IMR-90 (cell line): ENCODE data around the gene SLCO6A1.

Experiments used
- BHLHE40 ChIP-seq: fragments of 150-350 bp; IDR thresholded peaks from 2 replicates; pipeline ENCODE4 v1.6.1; 2016; ENCODE audit warnings: mild to moderate bottlenecking, low read depth, low read length
- CTCF ChIP-seq: conservative IDR thresholded peaks from 2 replicates; pipeline ENCODE4 v1.5.1; 2012; ENCODE audit warnings: mild to moderate bottlenecking, low read depth, low read length, improper control_type of control experiment
- POLR2A ChIP-seq: IDR thresholded peaks from 2 replicates; pipeline ENCODE4 v1.6.1; 2012; ENCODE audit warnings: mild to moderate bottlenecking, low read depth, low read length
- SMC3 ChIP-seq: fragments of 150-350 bp; IDR thresholded peaks from 2 replicates; pipeline ENCODE4 v1.6.1; 2016; ENCODE audit warnings: low read depth, mild to moderate bottlenecking, antibody characterized with exemption, low read length, moderate library complexity

- TF ChIP-seq CTCF (no peak), BHLHE40 (no peak), POLR2A (no peak), SMC3 (no peak)
Observed at GRCh38 chr5:102414448-102414847, 84.4 kb downstream of the SLCO6A1 start.
